HG03378 (cell line): ENCODE measurements around the gene DOK7.

Experiments used
- ATAC-seq: cut with Tn5 transposase; IDR thresholded peaks from one replicate; pipeline ENCODE4 v1.9.1; 2021; ENCODE audit warnings: mild to moderate bottlenecking, moderate library complexity; ENCODE audit not compliant: unreplicated experiment

Gene DOK7

DNA sequence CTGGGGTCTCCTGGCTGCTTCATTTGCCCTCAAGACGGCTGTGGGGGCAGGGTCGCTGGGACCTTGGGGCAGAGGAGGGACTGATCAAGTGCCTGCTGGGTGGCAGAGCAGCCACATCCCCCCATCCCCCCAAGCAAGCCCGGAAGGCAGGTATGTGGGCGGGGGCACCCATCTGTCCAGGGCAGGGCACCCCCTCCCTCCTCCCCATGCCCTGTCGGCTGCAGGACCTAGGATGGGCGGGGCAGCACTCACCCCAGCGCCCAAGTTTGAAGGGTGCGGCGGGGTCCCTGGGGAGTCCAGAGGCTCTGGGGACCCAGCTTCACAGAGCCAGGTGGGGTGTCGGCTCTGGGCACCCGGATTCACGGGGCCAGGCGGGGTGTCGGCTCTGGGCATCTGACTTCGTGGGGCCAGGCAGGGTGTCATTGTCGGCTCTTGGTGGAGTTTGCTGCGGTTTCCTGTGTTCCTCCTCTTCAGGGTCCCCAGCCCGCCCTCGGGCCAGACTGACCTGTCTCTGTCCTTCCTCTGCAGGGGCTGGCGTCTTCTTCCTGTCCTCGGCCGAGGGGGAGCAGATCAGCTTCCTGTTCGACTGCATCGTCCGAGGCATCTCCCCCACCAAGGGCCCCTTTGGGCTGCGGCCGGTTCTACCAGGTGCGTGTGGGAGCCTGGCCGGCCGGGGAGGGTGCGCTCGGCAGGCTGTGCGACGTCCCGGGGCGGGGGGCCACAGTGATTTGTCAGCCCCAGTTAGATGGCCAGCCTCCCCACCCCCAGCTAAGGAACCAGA is 22.1 kb downstream of the DOK7 start:
- no peak for ATAC-seq

DNA sequence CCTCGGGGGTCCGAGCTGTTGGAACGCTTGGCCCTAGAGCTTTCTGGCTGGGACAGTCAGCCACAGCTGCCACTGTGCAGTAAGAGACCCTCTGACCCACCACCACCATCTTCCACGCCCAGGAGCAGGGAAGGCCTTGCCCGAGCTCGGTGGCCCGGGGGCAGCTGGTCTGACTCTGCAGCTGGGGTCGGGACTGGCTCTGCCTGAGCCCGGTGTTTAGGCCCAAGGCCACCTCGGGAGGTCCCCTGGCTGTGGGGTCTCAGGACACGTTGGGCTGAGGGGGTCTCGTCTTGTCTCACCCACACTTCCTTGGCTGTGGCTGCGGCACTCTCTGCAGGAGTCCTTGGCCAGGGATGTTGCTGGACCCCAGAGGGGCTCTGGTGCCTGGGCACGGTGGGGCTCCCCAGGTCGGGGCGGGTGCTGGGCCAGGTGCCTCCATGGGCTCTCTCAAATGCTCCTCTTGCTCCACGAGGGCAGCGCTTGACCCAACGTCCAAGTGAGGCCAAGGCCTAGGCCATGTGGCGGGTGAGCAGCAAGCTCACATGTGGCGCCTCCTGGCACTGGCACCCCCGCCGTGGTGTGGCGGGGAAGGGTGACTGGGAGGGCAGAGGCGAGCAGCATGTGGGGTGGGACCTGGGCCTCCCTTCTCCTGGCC is 22.9 kb downstream of the DOK7 start:
- no peak for ATAC-seq

DNA sequence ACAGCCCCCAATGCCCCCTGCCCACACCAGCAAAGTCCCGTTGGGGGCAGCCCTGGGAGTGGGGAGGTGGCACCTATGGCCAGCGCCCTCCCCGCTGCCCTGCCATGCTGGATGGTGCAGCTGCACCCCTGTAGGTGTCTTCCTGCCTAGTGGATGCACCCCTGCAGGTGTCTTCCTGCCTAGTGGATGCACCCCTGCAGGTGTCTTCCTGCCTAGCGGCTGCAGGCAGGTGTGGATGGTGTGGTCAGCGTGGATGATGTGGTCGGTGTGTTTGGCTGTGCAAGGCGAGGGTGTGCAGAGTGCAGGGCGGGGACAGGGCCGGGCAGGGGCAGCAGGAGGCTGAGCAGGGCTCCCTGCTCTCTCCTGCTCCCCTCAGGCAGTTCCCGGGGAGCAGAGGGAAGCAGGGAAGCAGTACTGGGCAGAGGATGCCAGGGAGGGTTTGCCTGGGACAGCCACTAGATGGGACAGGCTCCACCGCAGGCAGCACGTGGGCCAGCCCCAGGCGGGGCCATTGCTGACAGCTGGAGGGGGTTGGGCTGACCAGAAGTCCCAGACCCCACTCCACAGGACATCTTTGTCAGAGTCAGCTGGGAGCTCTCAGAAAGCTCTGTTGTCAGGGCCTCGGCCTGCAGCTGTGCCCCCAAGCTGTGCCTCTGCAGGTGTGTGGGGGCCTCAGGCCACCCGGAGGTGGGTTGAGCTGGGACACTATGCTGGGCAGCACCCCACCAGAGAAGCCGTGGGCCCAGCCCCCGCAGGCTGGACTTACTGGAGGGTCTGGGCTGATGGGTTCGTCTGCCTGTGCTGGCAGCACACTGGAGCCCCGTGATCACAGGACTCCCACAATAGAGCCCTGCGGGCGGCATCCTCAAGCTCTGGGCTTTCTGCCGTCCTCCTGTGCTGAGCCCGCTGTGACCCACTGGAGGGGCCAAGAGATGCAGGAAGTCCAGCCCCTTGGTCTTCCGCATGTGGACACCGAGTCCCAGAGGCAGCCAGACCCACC is 23.7 kb downstream of the DOK7 start:
- ATAC-seq, result no peak

DNA sequence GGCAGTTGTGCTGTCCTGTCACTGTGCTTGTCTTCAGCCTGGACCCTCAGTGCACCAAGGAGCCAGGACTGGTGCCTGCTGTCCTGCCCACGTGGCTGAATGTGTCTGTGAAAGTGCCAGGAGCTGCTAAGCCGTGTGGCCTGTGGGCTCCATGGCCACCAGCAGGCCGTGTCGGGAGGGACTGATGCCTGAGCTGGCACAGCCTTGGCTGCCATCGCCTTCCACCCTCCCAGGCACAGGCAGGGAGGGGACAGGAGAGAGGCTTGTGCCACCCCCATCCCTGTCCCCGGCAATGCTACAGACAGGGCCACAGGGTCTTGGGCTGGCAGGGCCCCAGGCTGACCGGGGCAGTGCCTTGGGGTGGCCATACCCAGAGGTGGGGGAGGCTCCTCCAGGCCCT is 24.8 kb downstream of the DOK7 start:
- ATAC-seq, result no peak

DNA sequence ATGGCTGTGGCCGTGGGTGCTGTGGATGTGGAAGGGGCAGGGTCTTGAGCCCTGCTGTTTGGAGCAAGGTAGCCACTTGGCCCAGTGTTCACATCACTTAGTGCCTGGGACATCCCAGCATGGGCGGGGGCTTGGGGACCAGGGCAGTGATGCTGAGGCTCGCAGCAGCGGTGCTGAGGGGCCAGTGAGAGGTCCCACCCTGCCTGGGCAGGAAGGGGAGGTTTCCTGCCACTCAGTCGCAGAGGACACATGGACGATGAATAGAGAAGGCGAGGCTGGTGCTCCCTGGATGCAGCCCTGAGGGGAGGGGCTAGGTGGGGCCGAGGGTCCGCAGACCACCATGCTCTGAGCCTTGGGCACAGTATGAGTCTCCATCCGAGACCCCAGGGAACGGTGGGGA is 25.7 kb downstream of the DOK7 start:
- ATAC-seq, result no peak

DNA sequence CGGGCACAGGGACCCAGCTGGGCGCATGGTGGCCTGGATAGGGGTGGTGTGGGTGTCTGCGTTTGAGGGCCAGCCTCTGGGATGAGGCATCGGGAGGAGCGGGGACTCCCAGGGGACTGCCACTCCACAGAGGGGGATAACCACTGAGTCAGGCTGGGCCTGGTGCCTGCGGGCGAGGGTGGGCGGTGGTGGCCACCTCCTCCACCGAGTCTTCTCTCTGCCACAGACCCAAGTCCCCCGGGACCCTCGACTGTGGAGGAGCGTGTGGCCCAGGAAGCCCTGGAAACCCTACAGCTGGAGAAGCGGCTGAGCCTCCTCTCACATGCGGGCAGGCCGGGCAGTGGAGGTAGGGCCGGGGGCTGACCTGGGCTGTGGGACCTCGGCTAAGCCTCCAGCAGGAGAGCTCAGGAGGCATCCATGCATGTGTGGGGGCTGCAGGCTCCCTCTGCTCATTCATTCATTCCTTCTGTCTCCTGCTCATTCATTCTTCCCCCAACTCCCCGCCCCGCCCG is 26.4 kb downstream of the DOK7 start:
- no peak for ATAC-seq

DNA sequence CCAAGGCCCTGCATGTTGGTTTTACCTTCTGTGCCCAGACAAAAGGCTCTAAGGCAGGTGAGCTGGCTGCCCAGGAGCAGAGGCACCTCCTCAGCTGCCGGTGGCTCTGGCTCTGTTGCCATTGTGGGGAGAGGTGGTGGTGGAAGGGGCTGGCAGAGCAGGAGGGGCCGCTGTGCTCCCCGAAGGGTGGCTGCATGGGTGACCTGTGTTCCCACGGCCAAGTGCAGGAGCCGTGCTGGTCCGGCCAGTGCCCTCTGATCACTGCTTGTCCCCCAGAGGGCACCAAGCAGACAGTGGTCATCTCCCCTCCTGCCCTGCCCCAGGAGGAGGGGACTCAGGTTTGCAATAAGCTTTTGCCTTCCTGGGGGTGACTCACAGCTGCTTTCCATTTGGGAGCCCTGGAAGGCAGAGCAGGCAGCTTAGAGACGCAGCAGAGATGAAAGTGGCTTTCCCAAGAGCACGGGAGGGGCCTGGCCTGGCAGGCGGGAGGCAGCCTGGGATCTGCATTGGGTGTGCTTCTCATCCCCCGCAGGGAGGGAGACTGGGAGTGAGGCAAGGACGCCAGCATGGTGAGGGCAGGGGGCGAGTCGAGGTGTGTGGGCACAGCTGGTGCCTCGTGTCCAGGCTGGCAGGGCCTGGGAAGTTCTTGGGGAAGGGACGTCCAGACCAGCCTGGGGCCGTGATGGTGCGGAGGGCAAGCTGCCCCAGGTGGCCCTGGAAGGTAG is 28.7 kb downstream of the DOK7 start:
- no peak for ATAC-seq

DNA sequence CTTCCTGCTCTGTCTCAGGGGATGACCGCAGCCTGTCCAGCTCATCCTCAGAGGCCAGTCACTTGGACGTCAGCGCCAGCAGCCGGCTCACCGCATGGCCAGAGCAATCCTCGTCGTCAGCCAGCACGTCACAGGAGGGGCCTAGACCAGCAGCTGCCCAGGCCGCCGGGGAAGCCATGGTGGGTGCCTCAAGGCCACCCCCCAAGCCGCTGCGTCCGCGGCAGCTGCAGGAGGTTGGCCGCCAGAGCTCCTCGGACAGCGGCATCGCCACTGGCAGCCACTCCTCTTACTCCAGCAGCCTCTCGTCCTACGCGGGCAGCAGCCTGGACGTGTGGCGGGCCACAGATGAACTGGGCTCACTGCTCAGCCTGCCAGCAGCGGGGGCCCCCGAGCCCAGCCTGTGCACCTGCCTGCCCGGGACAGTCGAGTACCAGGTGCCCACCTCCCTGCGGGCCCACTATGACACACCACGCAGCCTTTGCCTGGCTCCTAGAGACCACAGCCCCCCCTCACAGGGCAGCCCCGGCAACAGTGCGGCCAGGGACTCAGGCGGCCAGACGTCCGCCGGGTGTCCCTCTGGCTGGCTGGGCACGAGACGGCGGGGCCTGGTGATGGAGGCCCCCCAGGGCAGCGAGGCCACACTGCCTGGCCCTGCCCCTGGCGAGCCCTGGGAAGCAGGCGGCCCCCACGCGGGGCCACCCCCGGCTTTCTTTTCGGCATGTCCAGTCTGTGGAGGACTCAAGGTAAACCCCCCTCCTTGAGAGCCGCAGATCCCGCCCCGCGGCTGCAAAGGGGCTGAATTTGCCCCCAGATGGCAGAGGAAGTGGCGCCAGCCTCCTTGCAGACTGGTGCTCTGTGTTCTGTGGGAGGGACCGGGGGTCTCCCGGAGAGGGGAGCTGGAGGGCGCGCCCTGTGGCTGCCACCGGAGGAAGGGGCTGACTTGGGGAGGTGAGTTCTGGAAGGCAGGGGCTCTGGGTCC is 29.9 kb downstream of the DOK7 start:
- ATAC-seq, result no peak

DNA sequence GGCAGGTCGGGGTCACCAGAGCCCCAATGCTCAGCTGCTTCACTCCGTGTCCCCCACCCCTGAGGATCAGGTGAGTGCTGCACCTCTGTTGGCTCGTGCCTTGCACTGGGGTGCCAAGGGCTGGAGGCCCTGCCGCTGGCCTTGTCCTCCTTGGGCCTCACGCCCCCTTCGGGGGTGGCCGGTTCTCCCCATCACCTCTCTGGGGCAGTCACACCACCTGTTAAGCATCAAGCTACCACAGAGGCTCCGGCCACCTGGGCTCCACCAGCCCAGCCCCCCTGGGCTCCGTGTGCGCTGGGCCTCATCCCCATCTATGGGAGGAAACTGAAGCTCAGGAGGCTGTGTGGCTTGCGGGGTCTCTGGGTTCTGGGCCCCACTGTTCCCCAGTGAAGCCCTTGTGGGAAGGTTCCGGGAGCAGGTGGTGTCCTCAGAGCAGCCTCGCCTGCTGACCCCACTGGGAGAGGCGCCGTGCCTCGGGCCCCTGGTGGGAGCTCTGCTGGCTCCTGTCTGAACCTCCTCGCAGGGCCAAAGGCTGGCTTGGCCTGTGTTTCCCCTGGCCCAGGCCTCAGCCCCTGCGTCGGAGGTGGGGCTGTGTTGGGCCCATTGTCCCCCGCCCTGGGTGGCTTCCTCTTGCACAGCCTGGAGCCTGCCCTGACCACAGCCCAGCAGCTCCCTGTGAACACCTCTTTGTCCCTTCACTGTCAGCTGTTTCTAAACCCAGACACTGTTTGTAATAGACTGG is 30.8 kb downstream of the DOK7 start:
- ATAC-seq, result no peak

DNA sequence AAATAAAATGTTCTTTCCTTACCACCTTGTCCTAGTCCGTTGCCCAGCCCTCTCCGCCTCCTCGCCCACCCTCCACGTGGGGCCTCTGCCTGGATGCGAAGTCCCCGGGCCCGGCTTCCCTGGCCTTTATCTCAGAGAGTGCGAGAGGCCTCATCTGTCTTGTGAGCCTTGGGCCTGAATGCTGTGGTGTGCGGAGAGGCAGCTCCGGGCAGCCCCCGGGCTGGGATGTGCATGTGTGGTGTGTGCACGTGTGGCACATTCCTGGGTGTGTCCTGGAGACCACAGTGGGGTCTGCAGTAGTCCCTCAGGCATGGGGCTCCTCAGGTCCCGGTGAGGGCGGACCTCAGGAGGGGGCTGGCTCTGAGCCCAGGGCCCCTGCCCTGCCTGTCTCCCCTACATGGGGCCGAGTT is 31.4 kb downstream of the DOK7 start:
- ATAC-seq, result no peak

DNA sequence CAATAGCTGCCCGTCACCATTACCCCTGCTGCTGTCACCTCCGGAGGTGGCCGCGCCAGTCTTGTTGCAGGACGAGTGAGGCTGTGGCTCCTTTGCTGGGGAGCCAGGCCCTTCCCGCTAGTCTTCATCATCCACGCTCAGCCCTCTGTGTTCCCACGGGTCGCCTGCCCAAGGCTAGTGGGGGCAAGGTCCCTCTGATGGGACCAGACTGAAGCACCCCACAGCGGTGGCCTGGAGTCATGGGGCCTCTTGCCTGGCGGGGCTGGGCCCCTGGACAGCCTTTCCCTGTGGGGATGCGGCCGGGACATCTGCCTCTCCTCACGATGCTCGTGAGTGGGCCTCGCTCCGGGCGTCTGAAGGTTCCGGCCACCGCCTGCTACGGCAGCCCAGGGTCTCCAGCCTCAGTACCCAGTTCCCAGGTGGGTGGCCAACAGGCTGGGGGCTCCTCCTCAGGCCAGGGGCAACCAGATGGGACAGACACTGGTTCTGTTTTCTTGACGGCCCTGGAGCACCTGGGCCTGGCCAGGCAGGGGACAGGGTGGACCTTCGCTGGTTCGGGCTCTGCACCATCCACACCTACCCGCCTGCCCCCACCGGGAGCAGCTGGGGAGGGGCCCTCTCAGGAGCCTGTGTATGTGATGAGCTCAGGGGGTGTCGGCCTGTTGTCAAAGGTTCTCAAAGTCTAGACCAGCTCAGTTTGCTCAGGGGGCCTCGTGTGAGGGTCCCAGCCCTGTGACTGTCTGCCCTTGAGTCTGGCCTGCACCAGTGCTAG is 32.3 kb downstream of the DOK7 start:
- no peak for ATAC-seq

DNA sequence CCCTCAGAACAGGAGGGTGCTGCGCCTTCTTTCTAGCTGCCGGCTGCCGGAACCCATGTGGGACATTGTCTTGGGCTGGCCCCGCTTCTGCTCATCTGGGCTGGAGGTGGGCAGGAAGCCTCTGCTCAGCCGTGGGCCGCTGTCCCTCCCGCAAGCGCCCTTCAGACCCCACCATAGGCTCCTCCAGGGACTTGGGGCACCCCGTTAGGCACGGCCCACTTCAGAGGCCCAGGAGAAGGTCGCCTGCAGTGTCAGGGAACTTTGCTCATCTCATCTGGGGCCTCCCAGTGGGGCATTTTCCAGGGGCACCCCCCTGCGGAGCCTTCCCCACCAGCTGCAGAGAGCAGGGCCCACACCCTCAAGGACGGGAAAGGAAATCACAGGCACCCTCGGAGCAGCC is 32.9 kb downstream of the DOK7 start:
- no peak for ATAC-seq

DNA sequence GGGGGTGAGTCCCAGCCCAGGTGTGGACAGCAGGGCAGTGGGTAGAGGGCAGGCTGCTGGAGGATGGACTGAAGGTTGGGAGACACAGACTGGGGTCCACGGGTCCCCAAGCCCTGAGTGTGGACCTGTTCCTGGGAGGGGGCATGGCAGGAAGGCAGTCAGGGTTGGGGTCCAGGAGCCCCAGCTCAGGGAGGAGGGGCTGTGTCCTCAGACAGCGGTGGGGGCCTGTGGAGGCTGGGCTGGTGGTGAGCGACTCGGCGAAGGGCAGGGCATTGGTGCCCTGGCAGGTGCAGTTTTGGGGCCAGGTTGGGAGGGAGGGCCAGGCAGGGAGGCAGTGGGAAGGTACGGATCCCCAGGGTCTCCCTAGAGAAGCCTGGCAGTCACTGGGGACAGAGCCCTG is 34.0 kb downstream of the DOK7 start:
- ATAC-seq, result no peak

DNA sequence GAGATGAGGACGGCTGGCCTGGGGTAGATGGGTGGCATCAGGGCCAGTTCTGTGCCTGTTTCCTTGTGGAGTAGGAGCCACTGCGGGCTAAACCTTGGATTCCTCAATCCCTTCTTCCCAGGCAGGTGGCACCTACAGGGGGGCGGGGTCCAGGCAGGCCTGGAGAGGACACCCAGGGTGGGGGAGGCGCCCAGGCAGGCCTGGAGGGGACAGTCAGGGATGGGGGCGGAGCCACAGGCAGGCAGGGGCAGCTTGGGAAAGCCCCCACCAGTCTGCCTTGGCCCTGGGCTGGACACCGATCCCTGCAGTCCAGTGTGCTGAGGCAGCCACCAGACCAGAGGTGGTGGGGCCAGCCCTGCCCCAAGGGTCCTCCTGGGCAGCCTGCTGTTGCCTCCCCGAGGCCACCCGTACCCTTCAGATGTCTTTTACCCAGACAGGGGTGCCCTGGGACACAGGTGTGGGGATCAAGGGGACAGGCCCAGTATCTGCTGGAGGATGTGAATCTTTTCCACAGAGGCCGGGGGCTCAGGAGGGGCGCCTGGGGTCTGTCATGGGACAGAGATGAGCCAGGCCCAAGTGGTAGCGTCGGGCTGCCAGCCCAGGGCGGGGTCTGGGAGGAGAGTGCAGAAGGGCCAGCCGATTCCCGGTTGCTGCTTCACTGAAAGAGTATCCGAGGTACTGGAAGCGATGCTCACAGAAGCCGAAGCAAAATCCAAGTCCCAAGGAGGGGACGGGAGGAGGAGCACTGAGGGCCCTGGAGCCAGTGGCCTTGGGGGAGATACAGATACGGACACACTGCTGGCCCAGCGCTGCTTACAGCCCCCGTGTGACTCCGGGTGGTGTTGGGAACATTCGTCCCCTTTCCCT is 34.6 kb downstream of the DOK7 start:
- ATAC-seq, result no peak

DNA sequence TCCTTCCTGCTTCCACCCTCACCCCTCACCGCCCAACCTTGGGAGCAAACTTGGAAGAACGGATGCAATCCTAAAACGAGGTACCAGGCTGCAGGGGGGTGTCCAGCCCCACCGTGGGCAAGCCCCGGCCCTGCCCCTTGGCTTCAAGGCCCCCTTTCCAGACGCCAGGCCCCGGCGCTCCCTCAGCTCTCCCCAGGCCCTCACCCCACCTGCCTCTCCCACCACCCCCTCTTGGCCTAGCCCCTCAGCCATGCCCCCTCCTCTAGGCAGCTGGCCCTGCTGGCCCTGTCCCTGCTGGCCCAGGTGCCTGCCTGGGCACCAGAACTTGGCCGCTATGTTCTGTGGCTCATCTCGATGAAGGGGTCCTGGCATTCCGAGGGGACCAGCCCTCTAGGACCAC is 35.3 kb downstream of the DOK7 start:
- ATAC-seq, result no peak

DNA sequence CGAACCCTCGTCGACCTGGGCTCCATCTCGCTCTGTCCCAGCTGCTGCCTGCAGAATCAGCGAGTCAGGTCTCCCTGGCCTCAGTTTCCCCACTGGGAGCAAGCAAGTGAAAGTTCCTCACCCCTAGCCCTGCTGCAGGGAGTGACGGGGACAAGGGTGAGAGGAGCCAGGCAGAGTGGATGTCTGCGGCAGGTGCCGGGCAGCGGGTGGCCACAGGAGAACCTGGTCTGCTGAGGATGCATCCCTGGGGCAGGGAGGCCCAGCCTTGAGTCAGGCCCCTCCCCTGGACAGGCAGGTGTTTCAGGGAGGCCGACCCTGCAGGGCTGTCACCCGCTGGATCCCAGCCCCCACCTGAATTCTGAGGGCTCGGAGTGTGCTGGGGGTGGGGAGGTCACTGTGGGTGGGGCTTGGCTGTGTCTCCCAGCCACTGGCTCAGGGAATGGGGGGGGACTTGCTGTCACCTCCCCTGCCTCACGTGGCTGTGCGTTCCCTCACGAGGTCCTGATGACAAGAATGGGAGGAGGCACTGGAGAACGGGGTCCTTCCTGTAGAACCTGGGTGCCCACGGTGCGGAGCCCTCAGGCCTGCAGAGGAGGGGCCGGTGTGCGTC is 35.9 kb downstream of the DOK7 start:
- ATAC-seq, result no peak

DNA sequence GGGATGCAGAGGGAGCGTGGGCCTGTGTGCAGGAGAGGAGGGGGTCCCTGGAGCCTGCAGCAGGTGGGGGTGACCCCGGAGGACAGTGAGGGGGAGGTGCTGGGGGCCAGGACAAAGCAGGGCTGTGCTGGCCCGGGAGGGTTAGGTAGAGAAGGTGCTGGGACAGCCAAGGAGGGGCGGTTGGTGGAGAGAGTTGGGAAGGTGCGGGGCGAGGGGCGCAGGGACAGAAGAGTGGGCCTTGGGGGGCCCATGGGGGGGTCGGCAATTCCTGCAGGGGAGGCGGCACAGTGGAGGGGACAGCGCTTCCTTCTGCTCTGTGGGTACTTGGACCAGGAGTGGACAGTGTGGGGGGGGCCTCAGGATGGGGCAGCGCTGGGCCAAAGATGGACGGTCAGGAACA is 36.6 kb downstream of the DOK7 start:
- ATAC-seq, result no peak
